Gastroesophageal sphincter (tissue), 3 donors: ENCODE data around the gene PPFIBP1.

Experiments used
- CTCF ChIP-seq, 4 experiments: fragments of 200-600 bp in 2 of 4; fragments of 450-650 bp in 2 of 4; sonication (generic) in 1 of 4; IDR thresholded peaks; one replicate each; pipeline ENCODE4 v1.5.1; 2017 to 2019; ENCODE audit warnings: antibody characterized with exemption in 4 of 4, mild to moderate bottlenecking in 2 of 4, moderate library complexity in 2 of 4
- POLR2A ChIP-seq, 2 donors: fragments of 450-650 bp; IDR thresholded peaks; one replicate each; pipeline ENCODE4 v1.6.1; 2017; ENCODE audit warnings: antibody characterized with exemption in 2 of 2, mild to moderate bottlenecking in 2 of 2, moderate library complexity in 1 of 2

- TF ChIP-seq CTCF (IDR thresholded peaks at IDR 0.05) (no peak), POLR2A (IDR thresholded peaks at IDR 0.05) (no peak)
These were observed 26.6 kb downstream of the PPFIBP1 start for GRCh38 chr12:27550653-27550975.
